GM18861 (cell line): ENCODE measurements around the gene TTC5.
"Not testable (repeated sequence)": the region's sequence is repeated elsewhere in the genome, so short reads cannot be mapped to it uniquely, and the experiment has no call there.

Experiments
- ATAC-seq: cut with Tn5 transposase; IDR thresholded peaks from one replicate; pipeline ENCODE4 v1.9.1; 2021; ENCODE audit not compliant: unreplicated experiment

The TTC5 gene

GRCh38 chr14:20305265-20306078 lies at the start of gene TTC5:
Gene TTC5 (minus strand): TSS chr14:20305951. CDS start chr14:20305937, 14 bp downstream.
- ATAC-seq = peak; percentile 79

- no peak for ATAC-seq
Observed at GRCh38 chr14:20350860-20351259, 45.1 kb upstream of the TTC5 start.

- ATAC-seq = no peak
Observed at GRCh38 chr14:20350282-20350681, 44.5 kb upstream of the TTC5 start.

- ATAC-seq = no peak
Observed at GRCh38 chr14:20347747-20348146, 42.0 kb upstream of the TTC5 start.

- no peak for ATAC-seq
Observed at GRCh38 chr14:20346713-20347112, 41.0 kb upstream of the TTC5 start.

GRCh38 chr14:20345366-20345765 lies 39.6 kb upstream of the TTC5 start:
- ATAC-seq = no peak

- no peak for ATAC-seq
Observed at GRCh38 chr14:20343862-20344220, 38.1 kb upstream of the TTC5 start.

GRCh38 chr14:20343092-20343861 lies 37.5 kb upstream of the TTC5 start, which contains the start of gene PARP2:
Gene PARP2 (plus strand): TSS chr14:20343635. CDS start chr14:20343642, 7 bp downstream.
- ATAC-seq = peak; percentile 90

GRCh38 chr14:20341646-20342045 lies 35.9 kb upstream of the TTC5 start:
- no peak for ATAC-seq

- ATAC-seq = not testable (repeated sequence)
Observed at GRCh38 chr14:20341032-20341431, 35.3 kb upstream of the TTC5 start.

- no peak for ATAC-seq
Observed at GRCh38 chr14:20334017-20334416, 28.3 kb upstream of the TTC5 start.

GRCh38 chr14:20333494-20333841 lies 27.7 kb upstream of the TTC5 start:
- no peak for ATAC-seq

- peak; percentile 95 for ATAC-seq
Observed at GRCh38 chr14:20332788-20333493, 27.2 kb upstream of the TTC5 start, which contains the start of gene CCNB1IP1. Gene CCNB1IP1 (minus strand): TSS chr14:20333279. CDS start chr14:20316523, 16,756 bp downstream.

GRCh38 chr14:20332431-20332787 lies 26.7 kb upstream of the TTC5 start:
- no peak for ATAC-seq

- no peak for ATAC-seq
Observed at GRCh38 chr14:20331053-20331613, 25.4 kb upstream of the TTC5 start.

GRCh38 chr14:20329355-20329754 lies 23.6 kb upstream of the TTC5 start:
- ATAC-seq = no peak

GRCh38 chr14:20328705-20329104 lies 23.0 kb upstream of the TTC5 start:
- ATAC-seq = no peak

GRCh38 chr14:20327005-20327869 lies 21.5 kb upstream of the TTC5 start:
- peak; percentile 56 for ATAC-seq

GRCh38 chr14:20317720-20318119 lies 12.0 kb upstream of the TTC5 start:
- ATAC-seq = no peak

GRCh38 chr14:20314026-20314425 lies 8.3 kb upstream of the TTC5 start:
- no peak for ATAC-seq
